IPS DF 4.7 (cell line): Measurements from ENCODE around the gene SAAL1.
"Not testable (repeated sequence)": the region's sequence is repeated elsewhere in the genome, so short reads cannot be mapped to it uniquely, and the experiment has no call there.

Source experiments
- DNase-seq: peaks from one replicate; pipeline ENCODE4 v3.0.0-alpha.2; 2013; ENCODE audit warnings: low spot score; ENCODE audit errors: extremely low read depth

SAAL1 gene

GRCh38 chr11:18105802-18106574, at the start of gene SAAL1:
SAAL1 (minus strand) TSS chr11:18106082; CDS start chr11:18106041, 41 bp downstream.
- peak; percentile 36 for DNase-seq

GRCh38 chr11:18151581-18151980, 45.7 kb upstream of the SAAL1 start:
- no peak for DNase-seq

GRCh38 chr11:18145837-18146236, 40.0 kb upstream of the SAAL1 start:
- no peak for DNase-seq

GRCh38 chr11:18145025-18145424, 39.1 kb upstream of the SAAL1 start:
- DNase-seq: no peak

GRCh38 chr11:18144243-18144642, 38.4 kb upstream of the SAAL1 start:
- DNase-seq: no peak

- no peak for DNase-seq
Measured at GRCh38 chr11:18140145-18140544, 34.3 kb upstream of the SAAL1 start.

GRCh38 chr11:18137186-18137800, 31.4 kb upstream of the SAAL1 start:
- DNase-seq: no peak

- no peak for DNase-seq
Measured at GRCh38 chr11:18135308-18135707, 29.4 kb upstream of the SAAL1 start.

GRCh38 chr11:18132341-18132740, 26.5 kb upstream of the SAAL1 start, which contains the start of gene MRGPRX3:
MRGPRX3 (plus strand) TSS chr11:18132571; CDS start chr11:18137203, 4,632 bp downstream.
- no peak for DNase-seq

GRCh38 chr11:18131115-18131514, 25.2 kb upstream of the SAAL1 start:
- not testable (repeated sequence) for DNase-seq

- DNase-seq: not testable (repeated sequence)
Measured at GRCh38 chr11:18121331-18121828, 15.5 kb upstream of the SAAL1 start.

GRCh38 chr11:18115360-18116127, 9.7 kb upstream of the SAAL1 start:
- DNase-seq: peak; percentile 41

- DNase-seq: no peak
Measured at GRCh38 chr11:18111005-18111404, 5.1 kb upstream of the SAAL1 start.

GRCh38 chr11:18108254-18108653, 2.4 kb upstream of the SAAL1 start:
- no peak for DNase-seq

GRCh38 chr11:18106688-18107087, 806 bp upstream of the SAAL1 start:
- no peak for DNase-seq

GRCh38 chr11:18105086-18105801, 638 bp downstream of the SAAL1 start:
- DNase-seq: no peak

GRCh38 chr11:18100926-18101656, 4.8 kb downstream of the SAAL1 start:
- DNase-seq: no peak

- no peak for DNase-seq
Measured at GRCh38 chr11:18093959-18094358, 11.9 kb downstream of the SAAL1 start.

- DNase-seq: no peak
Measured at GRCh38 chr11:18091731-18092130, 14.2 kb downstream of the SAAL1 start.

- no peak for DNase-seq
Measured at GRCh38 chr11:18088966-18089365, 16.9 kb downstream of the SAAL1 start.

- DNase-seq: no peak
Measured at GRCh38 chr11:18088366-18088765, 17.5 kb downstream of the SAAL1 start.
